Endodermal cell (in vitro differentiated cells): Measurements from ENCODE around the gene GAL3ST3. TPM values are rescaled to one million over a fixed set of nuclear protein-coding genes. Genes with fewer than 3 reads are reported as not detected.
A peak's percentile ranks its signal among the peaks of the same experiment; 100 is the strongest.

Experiments used
- DNase-seq: peaks from one replicate; pipeline ENCODE4 v3.0.0-alpha.2; 2017
- H3K27ac ChIP-seq: 2 replicates; pipeline ENCODE4 v1.5.1; 2013; ENCODE audit warnings: mild to moderate bottlenecking, low read depth, low read length, moderate library complexity
- H3K27me3 ChIP-seq: 2 replicates; pipeline ENCODE4 v1.6.1; 2013; ENCODE audit warnings: mild to moderate bottlenecking, low read length, moderate library complexity; ENCODE audit not compliant: insufficient read depth, control insufficient read depth, poor library complexity, severe bottlenecking
- H3K36me3 ChIP-seq: 2 replicates; pipeline ENCODE4 v1.7.0; 2013; ENCODE audit warnings: mild to moderate bottlenecking, low read length, moderate library complexity; ENCODE audit not compliant: control insufficient read depth, insufficient read depth
- H3K4me1 ChIP-seq: one replicate; pipeline ENCODE4 v1.7.0; 2013; ENCODE audit warnings: low read length; ENCODE audit not compliant: control insufficient read depth, insufficient read depth
- H3K4me3 ChIP-seq: 2 replicates; pipeline ENCODE4 v1.5.1; 2013; ENCODE audit warnings: mild to moderate bottlenecking, low read length, moderate library complexity
- H3K9ac ChIP-seq: 2 replicates; pipeline ENCODE4 v1.6.1; 2013; ENCODE audit warnings: mild to moderate bottlenecking, low read length, moderate library complexity; ENCODE audit not compliant: poor library complexity, severe bottlenecking; ENCODE audit errors: extremely low read depth
- H3K9me3 ChIP-seq: 2 replicates; pipeline ENCODE4 v1.6.1; 2013; ENCODE audit warnings: mild to moderate bottlenecking, low read length, moderate library complexity; ENCODE audit not compliant: control insufficient read depth
- H3K27ac Mint-ChIP-seq: 2 replicates; pipeline ENCODE4 v1.8.0; 2020; ENCODE audit warnings: mixed read lengths
- H3K27me3 Mint-ChIP-seq: 2 replicates; pipeline ENCODE4 v1.8.0; 2021; ENCODE audit warnings: mild to moderate bottlenecking, mixed read lengths; ENCODE audit not compliant: insufficient read depth
- H3K36me3 Mint-ChIP-seq: 2 replicates; pipeline ENCODE4 v1.8.0; 2020; ENCODE audit warnings: low read depth, mixed read lengths
- H3K4me1 Mint-ChIP-seq: 2 replicates; pipeline ENCODE4 v1.8.0; 2020; ENCODE audit warnings: mixed read lengths
- H3K4me3 Mint-ChIP-seq: 2 replicates; pipeline ENCODE4 v1.8.0; 2020; ENCODE audit warnings: mild to moderate bottlenecking, moderate library complexity, mixed read lengths
- H3K9me3 Mint-ChIP-seq: 2 replicates; pipeline ENCODE4 v1.8.0; 2020; ENCODE audit warnings: mild to moderate bottlenecking, mixed read lengths
- CTCF ChIP-seq: fragments of 200-600 bp; sonication (generic); conservative IDR thresholded peaks from 2 replicates; pipeline ENCODE4 v1.5.0; 2021; ENCODE audit warnings: antibody characterized with exemption, mild to moderate bottlenecking
- WGBS, 2 experiments: methylation state at CpG; one replicate each; pipeline versions ENCODE4 v1.1.5 to v1.1.7; 2013; ENCODE audit warnings: missing lambda C conversion rate in 2 of 2, mixed read lengths in 1 of 2; ENCODE audit not compliant: insufficient coverage in 1 of 2, insufficient read length in 1 of 2; 5-methylcytosine and 5-hydroxymethylcytosine counted together
- total RNA-seq, 2 donors: library from RNA; stranded (reverse); fragmentation: NEBNext Ultra II Directional in 1 of 2; extraction: Animal tissue kit (Norgen Biotek cat#: 25700) in 1 of 2; gene quantifications; 2 replicates in 1 of 2; 3 replicates in 1 of 2; pipeline ENCODE4 v1.2.1, GENCODE V29; 2021

The GAL3ST3 gene
- total RNA-seq, 2 donors from 2014 or later = 7.4 to 11.2 TPM

DNA sequence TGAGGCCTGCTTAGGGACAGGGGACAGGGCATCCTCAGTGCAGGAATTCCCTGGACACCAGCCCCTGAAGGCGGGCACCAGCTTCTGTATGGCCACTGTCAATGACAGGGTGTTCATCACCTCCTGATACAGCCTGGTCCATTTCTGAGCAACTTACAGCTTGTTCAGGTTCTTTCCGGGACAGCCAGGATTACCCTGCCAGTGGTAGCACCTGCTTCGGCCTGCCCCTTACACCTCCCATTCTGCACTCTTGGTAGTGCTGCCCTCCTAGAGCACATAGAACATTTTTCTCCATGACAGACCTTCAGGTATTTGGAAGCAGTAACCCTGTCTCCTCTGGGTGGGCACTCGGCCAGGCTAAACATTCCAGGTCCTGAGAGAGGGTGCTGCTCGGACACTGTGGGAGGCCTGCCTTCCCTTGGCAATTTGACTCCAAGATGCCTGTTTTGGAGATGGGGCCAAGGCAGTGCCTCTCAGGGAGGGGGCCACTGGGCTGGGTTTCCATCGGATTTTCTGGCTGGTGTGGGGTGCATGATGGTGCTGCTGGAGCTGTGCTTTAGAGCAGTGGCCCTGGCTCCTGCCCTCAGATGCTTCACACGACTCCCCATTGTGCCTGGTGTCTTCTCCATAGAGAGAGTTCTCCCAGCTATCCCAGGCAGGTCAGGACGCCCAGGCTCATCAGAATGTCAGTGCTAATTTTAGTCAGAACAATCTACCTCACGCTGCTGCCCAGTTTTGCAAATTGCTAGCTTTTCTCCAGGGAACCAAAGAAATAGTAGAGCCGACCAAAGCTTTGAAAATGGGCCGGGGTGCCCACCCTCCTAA, 1.2 kb downstream of the GAL3ST3 start:
- Mint-ChIP-seq H3K4me1 (peaks cover 27% of the 10 kb centered on the region), H3K27me3 (peaks cover 4% of the 10 kb centered on the region), H3K9me3 (no peaks in the 10 kb centered on the region), H3K4me3 (peak overlapping the region; percentile 63), H3K36me3 (peaks cover 15% of the 10 kb centered on the region), H3K27ac (no peak overlapping the region)
- H3K4me3 ChIP-seq = peak overlapping the region; percentile 71
- no peak for DNase-seq
- no peaks in the 10 kb centered on the region for H3K9me3 ChIP-seq
- H3K27me3 ChIP-seq = no peaks in the 10 kb centered on the region
- no peak overlapping the region for H3K9ac ChIP-seq
- no peak for TF ChIP-seq CTCF
- 84 to 91% methylated on average over 9 to 11 of the region's 11 CpGs for WGBS, 2 experiments
- H3K27ac ChIP-seq = no peak overlapping the region
- no peaks in the 10 kb centered on the region for H3K36me3 ChIP-seq
- peaks cover 10% of the 10 kb centered on the region for H3K4me1 ChIP-seq

DNA sequence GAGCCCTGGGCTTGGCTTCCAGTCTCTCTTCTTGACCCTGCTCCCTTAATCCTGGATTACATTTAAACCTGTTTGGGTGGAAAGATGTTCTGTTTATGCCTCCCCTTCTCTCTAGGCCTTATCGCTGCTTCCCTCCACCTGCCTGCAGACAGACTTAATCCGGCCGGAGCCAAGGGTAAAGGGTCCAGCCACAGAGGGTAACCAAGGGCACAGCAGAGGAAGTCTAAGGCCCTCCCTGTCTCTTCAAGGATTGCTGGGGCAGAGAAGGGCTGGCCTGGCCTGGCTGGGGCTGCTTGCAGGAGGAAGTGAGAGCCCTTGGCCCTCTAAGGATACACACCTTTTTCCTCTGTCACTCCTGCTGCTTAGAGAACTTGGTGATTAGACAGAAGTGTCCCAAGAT, 2.1 kb downstream of the GAL3ST3 start:
- H3K27ac Mint-ChIP-seq = no peak overlapping the region
- peaks cover 25% of the 10 kb centered on the region for H3K4me1 Mint-ChIP-seq
- no peaks in the 10 kb centered on the region for H3K9me3 Mint-ChIP-seq
- 97% methylated on average over 3 of the region's 3 CpGs; no CpG with 5 or more reads in 1 of the 2 experiments for WGBS, 2 experiments
- no peak for DNase-seq
- Histone ChIP-seq H3K27ac (no peak overlapping the region), H3K9me3 (no peaks in the 10 kb centered on the region), H3K9ac (no peak overlapping the region), H3K4me1 (peaks cover 10% of the 10 kb centered on the region), H3K4me3 (no peak overlapping the region), H3K36me3 (no peaks in the 10 kb centered on the region), H3K27me3 (no peaks in the 10 kb centered on the region)
- no peak overlapping the region for H3K4me3 Mint-ChIP-seq
- peaks cover 4% of the 10 kb centered on the region for H3K27me3 Mint-ChIP-seq
- TF ChIP-seq CTCF = no peak
- peaks cover 15% of the 10 kb centered on the region for H3K36me3 Mint-ChIP-seq

DNA sequence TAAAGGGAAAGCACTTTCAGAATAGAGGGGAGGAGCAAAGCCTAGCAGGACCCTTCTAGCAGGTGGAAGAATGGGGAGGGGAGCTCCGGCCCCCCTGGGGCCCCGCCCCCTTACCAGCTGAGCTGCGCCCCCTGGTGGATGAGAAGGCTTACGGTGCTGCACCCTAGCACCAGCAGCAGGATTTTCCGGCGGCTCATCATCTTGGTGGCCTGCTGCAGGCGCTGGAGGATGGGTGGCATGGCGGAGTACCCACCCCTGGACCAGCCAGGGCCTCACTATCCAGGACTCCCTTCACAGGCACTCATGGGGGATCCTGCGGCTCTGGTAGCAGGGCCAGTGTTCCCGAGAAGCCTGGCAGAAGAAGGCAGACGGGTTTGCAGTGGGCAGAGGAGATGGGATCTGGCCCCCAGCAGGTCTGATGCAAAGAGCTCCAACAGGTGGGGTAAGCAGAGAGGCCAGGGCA, 3.8 kb downstream of the GAL3ST3 start:
- Histone ChIP-seq H3K9me3 (no peaks in the 10 kb centered on the region), H3K27me3 (no peaks in the 10 kb centered on the region), H3K4me1 (peaks cover 4% of the 10 kb centered on the region), H3K27ac (no peak overlapping the region), H3K9ac (no peak overlapping the region), H3K36me3 (no peaks in the 10 kb centered on the region), H3K4me3 (no peak overlapping the region)
- no peaks in the 10 kb centered on the region for H3K9me3 Mint-ChIP-seq
- H3K27me3 Mint-ChIP-seq = peaks cover 4% of the 10 kb centered on the region
- H3K4me1 Mint-ChIP-seq = peaks cover 15% of the 10 kb centered on the region
- H3K27ac Mint-ChIP-seq = no peak overlapping the region
- 32 to 35% methylated on average over 3 to 11 of the region's 11 CpGs for WGBS, 2 experiments
- TF ChIP-seq CTCF = peak; percentile 99
- DNase-seq = peak; percentile 96
- peaks cover 17% of the 10 kb centered on the region for H3K36me3 Mint-ChIP-seq
- H3K4me3 Mint-ChIP-seq = no peak overlapping the region
